GM23248 (cell line): Measurements from ENCODE around the gene TEX264.

ENCODE experiments used
- EZH2 ChIP-seq: fragments of 200-600 bp; sonication (generic); IDR thresholded peaks from 2 replicates; pipeline ENCODE4 v1.6.1; 2018; ENCODE audit warnings: antibody characterized with exemption, mild to moderate bottlenecking; ENCODE audit not compliant: insufficient read depth, poor library complexity, severe bottlenecking
- EZH2phosphoT487 ChIP-seq: fragments of 200-600 bp; sonication (generic); IDR thresholded peaks from 2 replicates; pipeline ENCODE4 v1.6.1; 2018; ENCODE audit warnings: antibody characterized with exemption, moderate library complexity, mild to moderate bottlenecking, low read depth; ENCODE audit not compliant: insufficient read depth

GRCh38 chr3:51670053-51670822 is 814 bp upstream of the TEX264 start:
- TF ChIP-seq EZH2 (no peak), EZH2phosphoT487 (no peak)
